GM12878 (cell line): Measurements from ENCODE around the gene SFI1. TPM values are rescaled to one million over a fixed set of nuclear protein-coding genes. Genes with fewer than 3 reads are reported as not detected.

Experiments
- ATAC-seq: fragments of 200-7000 bp; cut with Tn5 transposase; 3 replicates; pipeline ENCODE4 v1.9.1; 2020; ENCODE audit warnings: mild to moderate bottlenecking, moderate library complexity
- BruUV-seq: library from RNA; stranded (reverse); fragments of 400-500 nt; replicated peaks from 2 replicates; lab custom pipeline; 2021; lab: Mats Ljungman, UMichigan
- CTCF ChIA-PET: fragments of 300-600 bp; sonication (Branson Sonifier 250); formaldehyde crosslinking; extraction: SDS; loops from one replicate; lab custom pipeline; 2021; ENCODE audit warnings: inconsistent platforms; lab: Yijun Ruan, JAX
- POLR2A ChIA-PET: fragments of 350-600 bp; formaldehyde crosslinking; extraction: SDS; loops from one replicate; lab custom pipeline; 2021; ENCODE audit warnings: inconsistent platforms; lab: Charles Lee
- RAD21 ChIA-PET: fragments of 300-600 bp; sonication (Branson Sonifier 250); formaldehyde crosslinking; loops from one replicate; lab custom pipeline; 2023; ENCODE audit warnings: antibody characterized with exemption; ENCODE audit not compliant: unreplicated experiment; lab: Charles Lee
- SMC1A ChIA-PET: fragments of 300-600 bp; sonication (Branson Sonifier 250); formaldehyde crosslinking; loops from one replicate; lab custom pipeline; 2023; ENCODE audit not compliant: unreplicated experiment, uncharacterized antibody; lab: Charles Lee
- DNase-seq: peaks from one replicate; pipeline ENCODE4 v3.0.0-alpha.2; 2011; ENCODE audit warnings: low read depth, low spot score
- FAIRE-seq: peaks from 3 replicates; lab custom pipeline; 2011; peaks lifted over from hg19 to GRCh38; lab: Jason Lieb, UNC
- H2AFZ ChIP-seq: 2 replicates; pipeline ENCODE4 v1.6.0; 2011; ENCODE audit warnings: low read depth, low read length, control low read depth; ENCODE audit not compliant: control insufficient read depth
- H3K27ac ChIP-seq: 2 replicates; pipeline ENCODE4 v1.5.1; 2011; ENCODE audit warnings: control low read depth; ENCODE audit not compliant: control insufficient read depth, insufficient read depth
- H3K27me3 ChIP-seq, 2 experiments: replicated peaks in 1 of 2; 2 replicates each; pipeline versions ENCODE4 v1.6.0 to v1.6.1; 2011; ENCODE audit warnings: low read length in 1 of 2; ENCODE audit not compliant: control insufficient read depth in 2 of 2, insufficient read depth in 2 of 2
- H3K36me3 ChIP-seq, 2 experiments: 2 replicates each; pipeline ENCODE4 v1.5.1; 2011; ENCODE audit warnings: low read length in 1 of 2; ENCODE audit not compliant: control insufficient read depth in 2 of 2, insufficient read depth in 2 of 2
- H3K4me1 ChIP-seq: 2 replicates; pipeline ENCODE4 v1.6.1; 2011; ENCODE audit warnings: mild to moderate bottlenecking, low read length, moderate library complexity, mixed read lengths; ENCODE audit not compliant: control insufficient read depth, insufficient read depth
- H3K4me2 ChIP-seq: 2 replicates; pipeline ENCODE4 v1.6.0; 2011; ENCODE audit warnings: control low read depth; ENCODE audit not compliant: control insufficient read depth, insufficient read depth
- H3K4me3 ChIP-seq: fragments of 200-600 bp; sonication (generic); 2 replicates; pipeline ENCODE4 v1.5.1; 2016
- H3K79me2 ChIP-seq: 2 replicates; pipeline ENCODE4 v1.6.0; 2011; ENCODE audit warnings: low read length; ENCODE audit not compliant: control insufficient read depth, insufficient read depth
- H3K9ac ChIP-seq: 2 replicates; pipeline ENCODE4 v1.8.0; 2011; ENCODE audit warnings: low read length, control low read depth, mixed read lengths; ENCODE audit not compliant: control insufficient read depth, insufficient read depth
- H3K9me3 ChIP-seq: replicated peaks from 3 replicates; pipeline ENCODE4 v1.5.1; 2011; ENCODE audit warnings: mild to moderate bottlenecking, low read length; ENCODE audit not compliant: control insufficient read depth, insufficient read depth
- H4K20me1 ChIP-seq: 2 replicates; pipeline ENCODE4 v1.6.0; 2011; ENCODE audit not compliant: control insufficient read depth, insufficient read depth
- CBX5 ChIP-seq: sonication (generic); IDR thresholded peaks from 2 replicates; pipeline ENCODE4 v1.6.1; 2016; ENCODE audit warnings: low read depth, moderate library complexity, mild to moderate bottlenecking, inconsistent platforms
- NRF1 ChIP-seq: conservative IDR thresholded peaks from 2 replicates; pipeline ENCODE4 v1.6.1; 2011; ENCODE audit warnings: mild to moderate bottlenecking, low read depth, low read length, improper control_type of control experiment
- PAX5 ChIP-seq: IDR thresholded peaks from 2 replicates; pipeline ENCODE4 v1.6.1; 2011; ENCODE audit warnings: low read depth, low read length, borderline replicate concordance
- POLR2A ChIP-seq: IDR thresholded peaks from 2 replicates; pipeline ENCODE4 v1.6.1; 2011; ENCODE audit warnings: low read depth, mild to moderate bottlenecking, low read length
- SIX5 ChIP-seq: IDR thresholded peaks from 2 replicates; pipeline ENCODE4 v1.6.1; 2011; ENCODE audit warnings: mild to moderate bottlenecking, low read depth, low read length, moderate library complexity; ENCODE audit not compliant: severe bottlenecking
- WGBS: methylation state at CpG from one replicate; pipeline ENCODE4 v1.1.6; 2016; ENCODE audit warnings: low lambda C conversion rate; ENCODE audit not compliant: insufficient replicate concordance, insufficient coverage; ENCODE audit errors: missing lambda C conversion rate; 5-methylcytosine and 5-hydroxymethylcytosine counted together
- in situ Hi-C: fragments of 300-500 bp; cut with MboI; formaldehyde crosslinking; loops from 9 replicates; pipeline ENCODE4 v1.14.3; 2018; ENCODE audit warnings: mixed read lengths
- intact Hi-C: fragments of 100-400 bp; cut with micrococcal nuclease; formaldehyde crosslinking; loops from one replicate; pipeline ENCODE4 v1.14.2; 2022; ENCODE audit not compliant: unreplicated experiment
- polyA plus RNA-seq, 11 experiments: library from polyadenylated mRNA; depleted of rRNA in 4 of 11; unstranded in 6 of 11; stranded (reverse) in 5 of 11; fragments of >200 nt; fragmentation: Nextera tagmentation in 4 of 11; fragmentation: Illumina TruSeq in 1 of 11; extraction: Ambion mirVana in 4 of 11; extraction: Trizol in 1 of 11; gene quantifications; 1 replicate in 1 of 11; 2 replicates in 10 of 11; pipeline versions ENCODE4 v1.2.1 to v1.2.3, GENCODE V29; 2011 to 2016; ENCODE audit warnings: inconsistent platforms in 2 of 11, missing spikeins in 2 of 11, low read depth in 1 of 11
- total RNA-seq, 4 experiments: library from RNA; depleted of rRNA in 3 of 4; stranded (reverse); fragments of >200 nt in 3 of 4; fragmentation: Illumina TruSeq in 1 of 4; extraction: Trizol in 1 of 4; gene quantifications; 2 replicates each; pipeline versions ENCODE4 v1.2.1 to v1.2.3, GENCODE V29; 2013 to 2021

SFI1 gene
- total and polyA plus RNA-seq, 10 of the 15 experiments (the other 5 are each of a cell fraction or from before 2014, with no cell fraction given) = 6.3 to 70.1 (median 30.4) TPM

DNA sequence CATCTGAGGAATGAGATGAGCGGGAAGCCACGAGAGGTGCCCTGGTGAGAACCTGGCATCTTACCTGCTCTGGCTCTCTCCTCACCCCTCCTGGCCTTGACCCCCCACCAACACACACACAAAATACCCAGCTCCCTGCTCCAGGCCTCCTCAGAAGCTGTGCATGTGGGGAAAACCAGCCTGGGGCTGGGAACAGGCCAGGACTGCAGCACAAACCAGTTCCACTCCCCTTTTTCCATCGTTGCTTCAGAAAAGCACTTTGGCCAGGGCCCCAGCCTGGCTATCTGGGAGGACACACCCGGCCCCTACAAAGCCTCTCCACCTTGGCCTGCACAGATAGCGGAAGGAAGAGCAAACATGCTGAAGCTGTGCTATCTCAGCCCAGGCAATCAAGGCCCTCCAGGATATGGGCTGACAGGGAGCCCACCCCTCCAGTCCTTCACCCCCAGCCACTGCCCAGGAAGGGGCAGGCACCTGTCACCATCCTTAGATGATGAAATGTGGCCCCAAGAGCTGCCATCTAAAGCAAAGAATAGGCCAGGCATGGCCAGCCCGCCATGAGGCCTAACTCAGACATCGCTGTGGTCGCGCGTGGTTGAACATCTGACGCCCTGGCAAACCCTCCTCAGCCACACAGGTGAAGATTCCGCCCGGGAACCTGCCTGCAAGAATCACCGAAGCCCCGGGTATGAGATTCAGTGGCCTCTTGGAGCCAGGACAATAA, 130.3 kb downstream of the SFI1 start:
- no peak overlapping the region for H3K4me2 ChIP-seq

DNA sequence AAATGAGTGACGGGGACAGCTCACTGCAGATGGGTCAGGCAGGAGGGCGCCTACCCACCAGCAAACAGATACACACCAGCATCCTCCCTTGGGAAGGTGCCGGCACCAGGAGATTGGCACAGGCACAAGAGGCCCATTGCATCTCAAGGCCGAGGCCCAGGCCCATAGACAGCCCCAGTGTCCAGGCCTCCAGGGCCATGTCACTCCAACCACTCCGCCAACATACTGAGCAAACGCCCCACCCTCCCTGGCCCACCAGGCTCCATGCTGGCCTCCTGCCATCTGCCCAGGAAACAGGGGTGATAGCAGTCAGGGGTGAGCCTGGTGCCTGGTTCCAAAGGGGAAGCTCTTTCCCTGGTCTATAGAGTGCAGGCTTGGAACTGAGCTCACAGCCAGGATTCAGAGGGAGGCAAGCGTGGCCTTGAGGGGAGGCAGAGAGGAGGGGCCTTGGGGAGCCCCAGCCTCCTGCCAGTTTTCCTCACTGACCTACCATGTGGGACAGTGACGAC, 130.9 kb downstream of the SFI1 start:
- SMC1A ChIA-PET = no interaction called here
- intact Hi-C loops (no loop called here), in situ Hi-C loops (no loop called here)
- ATAC-seq (no peak), DNase-seq (no peak), FAIRE-seq (no peak)
- peaks cover 19% of the 10 kb centered on the region for H4K20me1 ChIP-seq
- H3K27ac ChIP-seq = no peak overlapping the region
- H3K27me3 ChIP-seq = no peaks in the 10 kb centered on the region
- H3K9ac ChIP-seq = no peak overlapping the region
- RAD21 ChIA-PET = no interaction called here
- WGBS = 89% methylated on average over 8 of the region's 8 CpGs
- no peak overlapping the region for H3K4me3 ChIP-seq
- H3K4me2 ChIP-seq = no peak overlapping the region
- no TSS peak for BruUV-seq
- H2AFZ ChIP-seq = no peak overlapping the region
- TF ChIP-seq POLR2A = peak; percentile 16; the same call in 1 of the 2 replicates
- TF ChIP-seq SIX5 = no peak
- TF ChIP-seq, all 136 proteins: peak for 1
- ChIA-PET POLR2A (no interaction called here), CTCF (no interaction called here)
- Histone ChIP-seq H3K9me3 (no peaks in the 10 kb centered on the region), H3K36me3 (peaks cover 9 to 54% of the 10 kb centered on the region in 2 experiments), H3K79me2 (peaks cover 70% of the 10 kb centered on the region), H3K4me1 (peaks cover 18% of the 10 kb centered on the region)

More for the DNA sequence above, 130.3 kb downstream of the SFI1 start:
- TF ChIP-seq CBX5 = no peak
- no peak for TF ChIP-seq NRF1
- peak; percentile 58; the same call in 1 of the 2 replicates for TF ChIP-seq PAX5
- H4K20me1 ChIP-seq = peaks cover 19% of the 10 kb centered on the region
- H3K4me1 ChIP-seq = peaks cover 13% of the 10 kb centered on the region
- ATAC-seq (no peak), FAIRE-seq (no peak), DNase-seq (no peak)
- H3K4me3 ChIP-seq = no peak overlapping the region
- RAD21 ChIA-PET = no interaction called here
- CTCF ChIA-PET = no interaction called here
- POLR2A ChIA-PET = no interaction called here
- H3K79me2 ChIP-seq = peaks cover 64% of the 10 kb centered on the region
- intact Hi-C loops = no loop called here
- H3K9ac ChIP-seq = no peak overlapping the region
- no peak overlapping the region for H3K27ac ChIP-seq
- no peaks in the 10 kb centered on the region for H3K9me3 ChIP-seq
- H2AFZ ChIP-seq = no peak overlapping the region
- SMC1A ChIA-PET = no interaction called here
- peaks cover 15 to 58% of the 10 kb centered on the region in 2 experiments for H3K36me3 ChIP-seq
- in situ Hi-C loops = no loop called here
- WGBS = 83% methylated on average over 15 of the region's 15 CpGs
- H3K27me3 ChIP-seq = no peaks in the 10 kb centered on the region
- BruUV-seq = no TSS peak
